Stimulated activated CD4-positive, alpha-beta T cell treated with anti-CD3 and anti-CD28 coated beads, TNF-alpha, amount 100 ng/mL, for 1 hour (primary cell): ENCODE data around the gene LCN9.
"Not testable (repeated sequence)": the region's sequence is repeated elsewhere in the genome, so short reads cannot be mapped to it uniquely, and the experiment has no call there.

Source experiments
- DNase-seq, 3 donors: peaks; one replicate each; pipeline ENCODE4 v3.0.0-alpha.2; 2020; ENCODE audit warnings: low read depth in 3 of 3, low spot score in 1 of 3

The LCN9 gene

DNA sequence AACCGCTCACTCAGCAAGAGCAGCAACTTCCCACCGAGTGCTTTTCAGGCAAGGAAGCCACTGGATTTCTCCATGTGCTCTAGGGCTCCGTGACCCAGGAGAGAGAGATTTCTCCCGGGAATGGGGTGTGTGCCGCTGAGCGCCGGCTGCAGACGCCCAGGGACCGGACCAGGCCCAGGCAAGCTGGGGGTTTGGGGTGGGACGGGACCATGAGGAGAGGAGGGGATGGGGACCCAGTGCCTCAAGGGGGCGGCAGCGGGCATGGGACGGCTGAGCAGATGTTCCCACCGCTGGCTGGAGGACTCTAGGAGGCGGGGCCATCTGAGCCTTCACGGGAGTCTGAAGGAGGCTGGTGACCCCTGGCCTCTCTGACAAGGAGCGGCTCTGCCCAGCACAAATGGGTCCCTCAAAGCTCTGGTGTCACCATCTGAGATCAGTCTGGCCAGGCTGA, 8.5 kb downstream of the LCN9 start:
- no peak for DNase-seq

DNA sequence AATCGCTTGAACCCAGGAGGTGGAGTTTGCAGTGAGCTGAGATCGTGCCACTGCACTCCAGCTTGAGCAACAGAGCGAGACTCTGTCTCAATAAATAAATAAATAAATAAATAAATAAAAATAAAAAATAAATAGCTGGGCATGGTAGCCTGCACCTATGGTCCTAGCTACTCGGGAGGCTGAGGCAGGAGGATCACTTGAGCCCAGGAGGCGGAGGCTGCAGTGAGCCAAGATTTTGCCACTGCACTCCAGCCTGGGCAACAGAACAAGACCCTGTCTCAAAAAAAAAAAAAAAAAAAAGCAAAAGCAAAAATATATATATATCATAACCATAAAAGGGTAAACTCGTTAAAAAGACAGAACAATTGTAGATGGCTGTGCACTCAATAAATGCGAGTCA, 9.7 kb downstream of the LCN9 start:
- DNase-seq = not testable (repeated sequence)

DNA sequence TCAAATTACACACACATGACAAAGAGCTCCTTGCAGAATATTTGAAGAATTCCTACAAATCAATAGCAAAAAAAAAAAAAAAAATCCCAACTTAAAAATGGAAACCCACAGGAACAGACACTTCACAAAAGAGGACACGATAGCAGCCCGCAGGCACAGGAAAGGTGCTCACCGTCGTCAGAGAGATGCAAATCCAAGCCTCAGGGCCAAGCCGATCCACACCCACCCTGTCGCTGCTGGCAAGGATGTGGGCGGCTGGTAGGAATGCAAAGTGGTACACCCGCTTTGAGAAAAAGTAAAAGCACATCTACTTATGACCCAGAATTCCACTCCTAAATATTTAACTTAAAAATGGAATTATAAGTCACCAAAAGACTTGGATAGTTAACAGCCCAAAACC, 10.8 kb downstream of the LCN9 start:
- DNase-seq = no peak

DNA sequence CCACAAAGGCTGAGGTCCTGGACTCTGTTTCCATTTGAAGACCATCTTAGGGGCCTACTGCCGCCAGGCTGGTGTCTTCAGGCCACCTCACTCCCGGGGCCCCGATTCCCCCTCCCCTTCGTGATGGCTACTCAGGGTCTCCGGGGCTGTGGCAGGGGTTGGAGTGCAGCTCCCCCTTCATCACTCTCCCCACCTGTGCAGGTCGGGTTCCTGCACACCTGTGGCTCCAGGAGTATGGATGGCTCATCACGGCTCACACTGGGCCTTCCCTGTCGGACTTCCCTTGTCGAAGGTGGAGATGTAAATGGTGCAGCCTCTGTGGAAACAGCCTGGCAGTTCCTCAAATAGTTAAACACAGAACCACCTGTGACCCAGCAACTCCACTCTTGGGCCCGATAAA, 11.9 kb downstream of the LCN9 start:
- DNase-seq = no peak

DNA sequence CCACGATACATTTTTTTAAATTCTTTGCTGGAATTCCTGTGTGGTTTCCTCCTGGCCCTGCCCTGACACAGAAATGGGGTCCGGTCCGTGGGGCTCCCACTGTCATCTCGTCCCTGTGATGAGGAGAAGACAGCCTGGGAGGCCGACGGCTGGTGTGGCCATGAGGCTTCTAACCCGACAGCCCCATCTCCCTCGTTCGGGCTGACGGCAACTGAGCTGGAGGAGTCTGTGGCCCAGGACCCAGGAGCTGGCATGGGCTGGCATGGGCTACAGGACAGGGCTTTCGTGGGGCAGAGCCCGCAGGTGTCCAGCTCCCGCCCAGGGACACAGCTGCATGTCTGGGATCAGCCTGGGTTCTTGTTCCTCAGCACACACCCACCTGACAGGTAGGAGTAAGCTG, 13.8 kb downstream of the LCN9 start:
- no peak for DNase-seq

DNA sequence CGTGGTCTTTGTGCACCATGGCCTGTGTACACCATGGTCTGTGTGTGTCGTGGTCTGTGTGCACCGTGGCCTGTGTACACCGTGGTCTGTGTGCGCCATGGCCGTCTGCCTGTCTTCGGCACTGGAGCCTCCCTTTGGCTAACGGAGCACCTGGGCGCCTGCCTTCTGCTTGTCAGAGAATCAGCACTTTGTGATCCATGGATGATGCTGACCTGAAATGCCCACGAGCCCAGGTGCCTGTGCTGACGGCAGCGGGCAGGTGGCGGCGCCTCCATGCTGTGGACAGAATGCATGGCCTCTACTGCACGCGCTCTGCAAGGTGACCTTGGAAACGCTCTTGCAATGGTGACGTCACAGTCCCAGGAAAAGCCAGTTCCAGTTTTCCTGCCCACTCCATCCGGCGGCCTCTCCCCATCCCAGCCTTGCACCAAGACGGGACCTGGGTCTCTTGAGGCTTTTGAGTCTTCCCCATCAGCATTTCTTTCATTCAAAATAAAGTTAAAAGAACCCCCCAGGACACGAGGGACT, 14.6 kb downstream of the LCN9 start:
- DNase-seq = no peak

DNA sequence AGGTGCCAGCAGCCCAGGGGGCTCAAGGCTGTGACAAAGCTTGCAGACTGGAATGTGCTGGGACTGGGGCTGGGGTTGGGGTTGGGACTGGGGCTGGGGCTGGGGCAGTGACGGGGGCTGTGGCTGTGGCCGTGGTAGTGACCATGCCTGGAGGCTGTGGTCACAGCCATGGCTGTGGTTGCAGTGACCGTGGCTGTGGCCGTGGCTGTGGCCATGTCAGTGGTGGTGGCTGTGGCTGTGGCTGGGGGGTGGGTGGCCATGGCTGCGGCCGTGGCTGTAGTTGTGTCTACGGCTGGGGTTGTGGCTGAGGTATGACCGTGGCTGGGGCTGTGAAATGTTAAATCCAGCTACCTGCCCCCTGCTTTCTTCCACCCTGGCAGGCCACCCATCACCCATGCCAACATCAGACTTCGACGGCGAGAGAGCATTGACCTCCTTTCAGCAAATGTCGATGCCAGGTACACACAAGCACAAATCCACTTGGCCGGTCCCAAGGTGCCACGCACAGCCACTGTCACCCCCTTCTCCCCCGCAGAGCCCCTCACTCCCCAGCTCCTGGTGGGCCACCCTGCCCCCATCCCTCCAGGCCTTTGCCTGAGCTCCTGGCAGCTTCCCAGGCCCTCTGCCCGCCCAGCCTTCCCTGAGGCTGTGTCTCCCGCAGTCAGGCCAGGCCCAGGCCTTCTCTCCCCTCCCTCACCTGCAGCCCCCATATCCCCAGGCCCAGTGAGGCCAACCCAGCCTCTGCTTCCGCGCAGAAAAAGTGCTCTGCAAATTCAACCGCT, 15.3 kb downstream of the LCN9 start:
- no peak for DNase-seq

DNA sequence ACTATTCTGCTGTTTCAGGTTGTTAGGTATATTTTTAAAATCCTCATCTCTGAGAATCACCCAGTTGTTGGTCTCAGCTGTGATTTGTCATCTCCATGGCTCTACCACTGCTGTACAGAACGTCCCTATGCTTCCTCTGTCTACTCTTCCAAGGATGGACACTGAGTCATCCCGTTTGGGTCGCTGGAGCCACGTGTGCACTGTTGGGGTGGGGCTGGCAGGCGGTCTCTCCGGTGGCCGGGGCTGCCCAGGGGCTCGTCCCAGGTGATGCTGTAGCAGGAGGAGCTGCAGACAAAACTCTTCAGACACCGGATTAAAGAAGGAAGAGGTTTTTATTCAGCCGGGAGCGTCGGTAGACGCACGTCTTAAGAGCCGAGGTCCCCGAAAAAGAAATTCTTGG, 16.9 kb downstream of the LCN9 start:
- DNase-seq = no peak

DNA sequence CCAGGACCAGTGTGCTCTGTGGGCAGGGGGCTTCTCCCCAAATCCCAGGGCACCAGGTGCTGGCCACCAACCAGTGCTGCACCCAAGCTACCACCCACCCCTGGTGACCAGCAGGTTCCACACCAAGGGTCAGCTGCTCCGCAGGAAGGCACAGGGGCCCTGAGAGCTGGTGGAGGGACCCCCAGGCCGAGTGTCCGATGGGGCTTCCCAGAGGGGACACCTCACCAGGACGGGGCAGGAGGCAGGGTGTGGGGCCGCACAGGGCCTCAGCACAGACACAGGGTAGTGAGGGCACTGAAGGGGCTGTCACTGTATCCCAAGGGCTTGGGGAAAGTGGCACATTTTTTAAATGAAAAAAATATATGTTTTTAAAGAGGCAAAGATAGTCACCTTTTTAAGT, 18.1 kb downstream of the LCN9 start:
- DNase-seq = no peak

DNA sequence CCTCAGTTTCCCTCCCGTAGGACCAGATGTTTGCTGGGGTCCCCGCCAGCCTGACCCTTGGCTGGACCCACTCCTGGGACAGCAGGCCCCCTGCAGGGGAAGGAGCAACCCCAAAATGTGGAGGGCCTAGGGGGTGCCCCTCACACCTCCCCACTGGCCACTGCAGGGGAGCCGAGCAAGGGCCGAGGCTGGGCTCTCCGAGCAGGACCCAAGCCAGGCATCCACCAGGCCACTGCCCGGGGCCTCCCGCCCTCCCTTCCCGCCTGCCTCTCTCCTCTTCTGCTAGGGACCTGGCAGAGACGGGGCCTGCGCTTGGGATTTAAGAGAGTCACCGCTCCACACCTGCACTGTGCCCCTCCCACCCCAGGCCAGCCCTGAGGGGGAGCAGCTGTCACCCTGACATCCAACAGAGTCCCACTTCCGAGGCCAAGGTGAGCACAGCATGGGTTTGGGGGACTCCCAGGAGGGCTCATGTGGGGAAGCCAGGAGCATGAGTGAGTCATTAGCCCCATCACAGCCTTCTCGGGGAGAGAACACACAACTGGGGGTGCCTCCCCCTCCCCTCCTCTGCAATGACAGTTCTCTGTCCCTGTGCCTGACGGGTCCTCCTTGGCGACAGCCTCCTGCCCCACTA, 20.4 kb downstream of the LCN9 start:
- no peak for DNase-seq

DNA sequence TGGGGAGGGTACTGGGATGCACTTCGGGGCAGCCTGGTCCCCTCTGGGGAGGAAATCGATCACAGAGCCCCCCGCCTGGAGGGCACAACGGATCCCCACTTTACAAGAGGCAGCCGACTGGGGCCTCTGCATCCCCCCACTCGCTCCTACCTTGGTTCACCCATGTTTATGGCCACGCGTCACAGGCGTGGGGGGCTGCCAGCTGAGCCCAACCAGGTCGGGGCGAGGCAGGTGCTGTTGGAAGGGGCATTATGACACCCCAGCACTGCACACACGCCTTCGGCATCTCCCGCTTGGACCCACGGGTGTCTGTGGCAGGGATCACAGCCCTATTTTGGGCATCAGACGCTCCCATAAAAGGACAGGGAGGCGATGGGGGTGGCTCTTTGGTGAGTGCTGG, 21.6 kb downstream of the LCN9 start:
- no peak for DNase-seq

DNA sequence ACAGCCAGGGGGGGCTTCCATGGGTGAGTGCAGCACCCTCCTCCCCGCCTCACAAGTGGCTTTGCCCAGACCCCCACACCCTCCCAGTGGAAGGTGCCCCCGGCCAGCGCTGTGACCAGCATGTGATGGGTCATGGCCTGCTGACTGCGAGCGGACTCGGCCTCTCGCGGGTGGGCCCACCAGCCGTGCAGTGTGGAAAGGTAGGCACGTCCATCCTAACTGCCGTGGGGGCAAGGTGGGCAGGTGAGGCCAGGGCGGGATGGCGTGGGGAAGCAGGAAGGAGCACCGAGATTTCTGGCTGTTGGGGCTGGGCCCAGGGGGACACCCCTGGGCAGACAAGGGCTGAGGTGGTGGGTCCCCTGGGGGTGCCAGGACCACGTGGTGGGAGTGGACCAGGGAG, 24.1 kb downstream of the LCN9 start:
- no peak for DNase-seq

DNA sequence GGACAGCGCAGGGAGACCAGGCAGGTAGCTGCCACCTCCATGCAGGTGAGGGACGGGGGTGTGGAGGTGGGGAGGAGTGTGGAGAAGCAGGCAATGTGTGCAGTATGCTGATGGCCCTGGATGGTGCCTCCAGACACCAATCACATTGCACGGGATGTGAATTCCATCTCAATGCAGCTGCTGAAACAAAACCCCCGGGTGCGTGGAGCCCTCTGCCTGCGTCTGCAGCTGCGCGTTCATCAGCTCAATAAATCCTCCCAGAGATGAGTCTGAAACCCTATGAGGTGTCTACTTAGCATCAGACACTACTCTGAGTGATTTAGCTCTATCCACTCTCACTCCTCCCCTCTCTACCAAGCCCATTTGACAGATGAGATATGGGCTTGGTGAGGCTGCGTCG, 25.9 kb downstream of the LCN9 start:
- DNase-seq = no peak

DNA sequence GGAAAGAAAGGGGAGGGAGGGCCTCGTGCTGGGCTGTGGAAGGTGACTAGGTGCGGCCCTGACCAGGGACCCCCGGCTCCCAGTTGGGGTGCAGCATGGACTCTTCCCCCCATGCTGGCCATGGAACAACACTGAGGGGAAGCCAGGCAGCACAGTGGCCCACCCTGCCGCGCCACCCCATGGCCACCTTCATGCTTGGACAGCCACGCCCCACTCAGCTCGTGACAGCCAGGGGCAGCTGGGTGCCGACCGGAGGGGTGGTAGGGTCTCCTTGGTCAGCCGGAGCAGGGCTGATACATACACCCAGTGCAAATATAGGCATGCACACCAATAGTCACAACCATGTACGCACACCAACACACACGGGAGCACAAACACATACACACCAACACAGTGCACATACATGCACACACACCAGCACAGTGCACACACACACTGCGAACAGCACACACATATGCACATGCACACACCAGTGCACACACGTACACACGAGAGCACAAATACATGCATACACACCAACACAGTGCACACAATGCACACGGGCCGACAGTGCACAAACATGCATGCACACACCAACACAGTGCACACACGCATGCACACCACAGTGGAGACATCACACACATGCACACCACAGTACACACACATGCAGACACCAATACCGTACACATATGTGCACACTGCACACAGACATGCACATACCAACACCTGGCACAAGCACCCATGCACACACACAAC, 27.9 kb downstream of the LCN9 start:
- DNase-seq = no peak

DNA sequence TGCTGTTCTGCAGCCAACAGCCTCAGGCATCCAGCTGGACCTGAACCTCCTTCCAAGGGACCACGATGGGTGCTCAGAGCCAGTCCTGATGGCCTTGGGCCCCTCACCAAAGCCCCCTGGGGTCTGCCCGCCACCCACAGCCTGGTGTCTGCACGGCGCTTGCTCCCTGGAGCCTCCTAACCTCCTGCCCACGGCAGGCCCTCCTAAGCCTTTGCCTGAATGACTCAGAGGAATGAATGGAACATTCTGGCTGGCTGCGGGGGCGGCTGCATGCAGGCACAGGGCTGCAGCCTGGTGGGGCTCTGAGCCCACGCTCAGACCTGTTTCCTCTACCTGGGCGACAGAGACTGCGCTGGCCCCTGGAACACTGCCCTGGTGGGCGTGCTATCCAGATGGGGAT, 29.3 kb downstream of the LCN9 start:
- DNase-seq = no peak

DNA sequence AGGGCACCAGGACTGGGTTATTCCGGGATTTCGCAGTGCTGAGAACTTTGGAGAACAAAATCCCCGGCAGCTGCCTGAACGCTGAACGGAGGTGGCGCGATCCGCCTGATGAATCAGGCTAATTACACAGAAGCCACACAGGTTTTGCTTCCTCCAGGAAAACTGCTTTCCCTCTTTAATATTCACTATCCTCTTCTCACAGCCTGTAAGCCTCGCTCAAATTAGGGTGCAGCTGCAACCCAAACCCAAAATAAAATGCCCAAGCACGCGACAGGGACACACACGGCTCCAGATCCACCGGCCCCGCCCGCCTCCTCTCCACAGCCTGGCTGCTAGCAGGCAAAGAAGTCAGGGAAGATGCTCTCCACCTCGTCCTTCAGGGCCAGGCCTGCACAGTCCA, 30.2 kb downstream of the LCN9 start:
- no peak for DNase-seq

DNA sequence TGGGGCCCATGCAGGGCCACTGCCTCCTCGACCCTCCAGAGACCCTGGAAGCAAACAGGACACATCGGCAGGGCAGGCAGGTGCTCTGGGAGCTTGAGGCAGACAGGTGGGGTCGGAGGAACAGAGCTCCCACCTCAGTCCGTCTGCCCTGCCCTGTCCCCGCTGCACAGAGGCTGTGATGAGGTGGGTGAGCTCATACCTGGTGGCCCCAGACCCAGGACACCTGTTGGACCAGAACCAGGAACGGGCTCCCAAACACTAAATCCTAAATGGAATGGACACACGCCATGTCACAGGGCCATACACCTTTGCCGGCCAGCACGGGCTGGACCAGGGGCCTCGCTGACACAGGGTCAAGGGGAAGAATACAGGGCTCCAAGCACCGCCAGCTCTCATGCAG, 30.7 kb downstream of the LCN9 start:
- no peak for DNase-seq

DNA sequence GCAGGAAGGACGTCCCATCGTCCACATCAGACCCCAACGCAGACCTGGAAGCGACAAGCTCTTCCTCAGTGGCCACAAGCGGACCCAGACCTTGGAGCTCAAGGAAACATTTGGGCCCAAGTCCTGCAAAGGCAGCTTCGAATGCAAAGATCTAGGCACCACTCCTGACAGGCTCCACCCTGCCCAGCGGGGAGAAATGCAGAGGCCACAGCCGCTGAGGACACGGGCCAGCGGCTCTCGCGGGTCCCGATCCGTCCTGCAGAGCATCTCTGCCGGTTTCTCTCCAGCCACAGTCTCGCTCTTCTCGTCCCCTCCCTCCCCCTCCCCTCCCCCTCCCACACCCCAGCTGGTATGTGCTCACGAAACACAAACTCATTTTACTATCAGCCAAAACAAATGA, 31.3 kb downstream of the LCN9 start:
- DNase-seq = no peak

DNA sequence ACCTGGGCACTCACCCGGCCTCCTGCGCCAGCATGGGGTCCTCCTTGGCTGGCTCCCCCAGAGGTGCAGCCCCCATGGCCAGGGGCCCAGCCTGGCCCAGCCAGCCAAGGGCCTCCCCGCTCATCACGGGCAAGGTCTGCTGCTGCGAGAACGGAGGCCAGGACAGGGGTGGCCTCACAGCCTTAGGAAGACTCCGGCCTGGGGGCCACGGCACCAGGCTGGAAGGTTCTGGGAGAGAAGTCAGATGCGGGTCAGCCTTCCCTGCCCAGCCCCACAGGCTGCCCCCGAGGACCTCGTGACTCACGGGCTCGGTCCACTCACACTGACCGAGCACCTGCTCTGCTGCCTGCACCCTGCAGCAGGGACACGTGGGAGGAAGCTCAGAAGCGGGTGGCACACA, 31.9 kb downstream of the LCN9 start:
- DNase-seq = no peak

DNA sequence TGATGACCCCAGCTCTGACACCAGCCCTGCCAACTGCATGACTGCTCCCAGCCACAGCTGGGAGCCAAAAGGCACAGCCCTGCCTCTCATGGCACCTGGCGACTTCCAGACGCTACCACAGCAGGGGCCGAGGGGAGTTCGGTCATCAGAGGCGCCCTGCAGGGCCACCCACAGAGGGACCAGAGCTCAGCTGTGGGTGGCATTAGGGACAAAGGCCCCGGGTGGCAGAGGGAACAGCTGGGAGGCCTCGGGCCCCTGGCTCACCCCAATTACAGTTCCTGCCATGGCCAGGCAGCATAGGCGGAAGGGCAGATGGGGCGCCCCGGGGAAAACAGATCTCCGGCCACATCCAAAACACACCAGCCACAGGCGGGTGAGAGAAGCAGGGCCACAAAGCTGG, 32.5 kb downstream of the LCN9 start:
- no peak for DNase-seq

DNA sequence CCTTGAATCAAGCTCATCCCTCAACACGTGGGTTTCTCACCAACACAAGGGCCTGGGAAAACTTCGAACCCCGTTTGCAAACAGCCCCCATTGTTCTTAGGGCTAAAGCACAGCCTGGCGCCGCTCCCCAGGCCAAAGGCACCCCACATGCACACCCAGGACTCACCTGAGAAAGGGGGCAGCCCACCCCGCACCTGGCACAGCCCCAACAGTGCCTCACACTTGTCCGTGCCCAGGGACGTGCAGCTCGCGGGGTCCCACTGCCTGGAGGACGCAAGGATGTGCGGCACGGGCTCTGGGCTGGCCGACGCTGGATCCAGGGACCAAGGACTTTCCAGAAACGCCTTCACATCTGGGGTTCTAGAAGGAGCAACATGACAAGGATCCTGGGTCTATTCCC, 33.3 kb downstream of the LCN9 start:
- DNase-seq = no peak

DNA sequence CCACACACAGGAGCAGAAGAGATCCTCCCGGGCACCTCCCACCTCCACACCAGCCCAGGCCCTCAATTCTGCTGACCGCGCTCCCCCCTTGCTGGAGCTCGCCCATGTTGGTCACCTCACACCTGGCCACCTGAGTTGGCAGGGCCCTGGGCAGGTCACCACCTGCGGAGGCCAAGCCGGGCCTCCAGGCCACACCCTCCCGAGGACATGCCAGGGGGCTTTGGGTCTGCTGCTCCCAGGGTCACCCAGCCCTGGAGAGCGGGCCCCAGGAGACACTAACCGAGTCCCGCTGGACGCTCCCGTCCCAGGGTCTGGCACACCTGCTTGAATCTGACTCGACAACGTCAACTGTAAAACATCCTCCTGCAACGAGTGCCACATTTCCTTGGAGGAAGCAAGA, 34.1 kb downstream of the LCN9 start:
- no peak for DNase-seq
